ENCODE data around the gene SLC30A5.

SLC30A5 gene

GRCh38 chr5:69148981-69149675 lies 55.3 kb downstream of the SLC30A5 start:
- TF ChIP-seq CTCF (IDR thresholded peaks at IDR 0.05; ENCODE audit: low read depth, low read length, missing control alignments) = no peak
- no peak overlapping the region for H3K4me3 ChIP-seq (ENCODE audit: low read depth, low read length)
- DNase-seq (ENCODE audit: low read depth) = no peak

GRCh38 chr5:69149676-69150010 lies 55.8 kb downstream of the SLC30A5 start:
- DNase-seq (ENCODE audit: low read depth) = no peak
- H3K4me3 ChIP-seq (ENCODE audit: low read depth, low read length) = no peak overlapping the region
- TF ChIP-seq CTCF (IDR thresholded peaks at IDR 0.05; ENCODE audit: low read depth, low read length, missing control alignments) = no peak

GRCh38 chr5:69152731-69153130 lies 58.9 kb downstream of the SLC30A5 start:
- H3K4me3 ChIP-seq (ENCODE audit: low read depth, low read length) = no peak overlapping the region
- no peak for DNase-seq (ENCODE audit: low read depth)
- no peak for TF ChIP-seq CTCF (IDR thresholded peaks at IDR 0.05; ENCODE audit: low read depth, low read length, missing control alignments)

GRCh38 chr5:69156456-69156855 lies 62.6 kb downstream of the SLC30A5 start:
- TF ChIP-seq CTCF (IDR thresholded peaks at IDR 0.05; ENCODE audit: low read depth, low read length, missing control alignments) = no peak
- H3K4me3 ChIP-seq (ENCODE audit: low read depth, low read length) = no peak overlapping the region
- DNase-seq (ENCODE audit: low read depth) = no peak

- no peak overlapping the region for H3K4me3 ChIP-seq (ENCODE audit: low read depth, low read length)
- no peak for DNase-seq (ENCODE audit: low read depth)
- TF ChIP-seq CTCF (IDR thresholded peaks at IDR 0.05; ENCODE audit: low read depth, low read length, missing control alignments) = no peak
Measured at GRCh38 chr5:69158039-69158438, 64.2 kb downstream of the SLC30A5 start.

GRCh38 chr5:69160651-69161050 lies 66.8 kb downstream of the SLC30A5 start:
- TF ChIP-seq CTCF (IDR thresholded peaks at IDR 0.05; ENCODE audit: low read depth, low read length, missing control alignments) = no peak
- no peak overlapping the region for H3K4me3 ChIP-seq (ENCODE audit: low read depth, low read length)
- no peak for DNase-seq (ENCODE audit: low read depth)
